HEK293 (cell line): Measurements from ENCODE around the gene MAP2.

ENCODE experiments used
- GLIS1 ChIP-seq: fragments of 450-650 bp; formaldehyde crosslinking; IDR thresholded peaks from 2 replicates; pipeline ENCODE4 v1.5.1; 2016; ENCODE audit warnings: missing biosample characterization, missing genetic modification characterization
- KLF10 ChIP-seq: fragments of 450-650 bp; IDR thresholded peaks from 2 replicates; pipeline ENCODE4 v1.5.1; 2018; ENCODE audit warnings: missing biosample characterization, mild to moderate bottlenecking, missing genetic modification characterization
- MYNN ChIP-seq: fragments of 450-650 bp; formaldehyde crosslinking; IDR thresholded peaks from 2 replicates; pipeline ENCODE4 v1.5.1; 2016; ENCODE audit warnings: missing biosample characterization, missing genetic modification characterization, borderline replicate concordance
- SP3 ChIP-seq: fragments of 450-650 bp; formaldehyde crosslinking; IDR thresholded peaks from 2 replicates; pipeline ENCODE4 v1.5.1; 2016; ENCODE audit warnings: missing biosample characterization, missing genetic modification characterization
- YY1 ChIP-seq: fragments of 450-650 bp; formaldehyde crosslinking; IDR thresholded peaks from 2 replicates; pipeline ENCODE4 v1.5.1; 2018; ENCODE audit warnings: missing biosample characterization, missing genetic modification characterization
- ZBTB17 ChIP-seq: fragments of 450-650 bp; formaldehyde crosslinking; IDR thresholded peaks from 2 replicates; pipeline ENCODE4 v1.5.1; 2016; ENCODE audit warnings: missing biosample characterization, missing genetic modification characterization
- ZFP69B ChIP-seq: fragments of 450-650 bp; formaldehyde crosslinking; IDR thresholded peaks from 2 replicates; pipeline ENCODE4 v1.5.1; 2016; ENCODE audit warnings: missing biosample characterization, missing genetic modification characterization
- ZIC2 ChIP-seq: fragments of 450-650 bp; formaldehyde crosslinking; IDR thresholded peaks from 2 replicates; pipeline ENCODE4 v1.5.1; 2016; ENCODE audit warnings: missing biosample characterization, missing genetic modification characterization
- ZNF112 ChIP-seq: fragments of 450-650 bp; formaldehyde crosslinking; IDR thresholded peaks from 2 replicates; pipeline ENCODE4 v1.5.0; 2017; ENCODE audit warnings: missing biosample characterization, missing genetic modification characterization
- ZNF114 ChIP-seq: fragments of 450-650 bp; formaldehyde crosslinking; IDR thresholded peaks from 2 replicates; pipeline ENCODE4 v1.5.0; 2017; ENCODE audit warnings: missing biosample characterization, missing genetic modification characterization
- ZNF121 ChIP-seq: fragments of 450-650 bp; formaldehyde crosslinking; IDR thresholded peaks from 2 replicates; pipeline ENCODE4 v1.5.1; 2016; ENCODE audit warnings: missing biosample characterization, missing genetic modification characterization
- ZNF146 ChIP-seq: fragments of 450-650 bp; formaldehyde crosslinking; IDR thresholded peaks from 2 replicates; pipeline ENCODE4 v1.5.1; 2016; ENCODE audit warnings: missing biosample characterization, missing genetic modification characterization
- ZNF184 ChIP-seq: fragments of 450-650 bp; IDR thresholded peaks from 2 replicates; pipeline ENCODE4 v1.5.1; 2018; ENCODE audit warnings: missing biosample characterization, mild to moderate bottlenecking, missing genetic modification characterization
- ZNF19 ChIP-seq: fragments of 450-650 bp; formaldehyde crosslinking; IDR thresholded peaks from 2 replicates; pipeline ENCODE4; 2016; ENCODE audit warnings: missing biosample characterization, missing genetic modification characterization, low read depth
- ZNF2 ChIP-seq: fragments of 450-650 bp; formaldehyde crosslinking; IDR thresholded peaks from 2 replicates; pipeline ENCODE4 v1.5.1; 2016; ENCODE audit warnings: missing biosample characterization, missing genetic modification characterization
- ZNF211 ChIP-seq: fragments of 450-650 bp; formaldehyde crosslinking; IDR thresholded peaks from 2 replicates; pipeline ENCODE4 v1.5.1; 2016; ENCODE audit warnings: low read depth, missing biosample characterization, missing genetic modification characterization
- ZNF214 ChIP-seq: fragments of 450-650 bp; formaldehyde crosslinking; IDR thresholded peaks from 2 replicates; pipeline ENCODE4 v1.5.1; 2017; ENCODE audit warnings: missing biosample characterization, mild to moderate bottlenecking, missing genetic modification characterization, borderline replicate concordance
- ZNF266 ChIP-seq: fragments of 450-650 bp; formaldehyde crosslinking; IDR thresholded peaks from 2 replicates; pipeline ENCODE4 v1.5.1; 2016; ENCODE audit warnings: missing biosample characterization, missing genetic modification characterization, low read depth
- ZNF341 ChIP-seq: fragments of 450-650 bp; formaldehyde crosslinking; IDR thresholded peaks from 2 replicates; pipeline ENCODE4; 2016; ENCODE audit warnings: low read depth, missing biosample characterization, missing genetic modification characterization
- ZNF350 ChIP-seq: fragments of 450-650 bp; formaldehyde crosslinking; IDR thresholded peaks from 2 replicates; pipeline ENCODE4 v1.5.0; 2017; ENCODE audit warnings: missing biosample characterization, mild to moderate bottlenecking, missing genetic modification characterization
- ZNF521 ChIP-seq: fragments of 450-650 bp; formaldehyde crosslinking; IDR thresholded peaks from 2 replicates; pipeline ENCODE4 v1.5.1; 2017; ENCODE audit warnings: missing biosample characterization, mild to moderate bottlenecking, missing genetic modification characterization
- ZNF561 ChIP-seq: fragments of 450-650 bp; IDR thresholded peaks from 2 replicates; pipeline ENCODE4 v1.5.1; 2018; ENCODE audit warnings: missing biosample characterization, missing genetic modification characterization, borderline replicate concordance
- ZNF585B ChIP-seq: fragments of 450-650 bp; formaldehyde crosslinking; IDR thresholded peaks from 2 replicates; pipeline ENCODE4 v1.5.1; 2016; ENCODE audit warnings: missing biosample characterization, missing genetic modification characterization
- ZNF596 ChIP-seq: fragments of 450-650 bp; IDR thresholded peaks from 2 replicates; pipeline ENCODE4 v1.5.0; 2018; ENCODE audit warnings: missing biosample characterization, mild to moderate bottlenecking, missing genetic modification characterization, moderate library complexity
- ZNF623 ChIP-seq: fragments of 450-650 bp; formaldehyde crosslinking; IDR thresholded peaks from 2 replicates; pipeline ENCODE4 v1.5.1; 2016; ENCODE audit warnings: missing biosample characterization, missing genetic modification characterization
- ZNF629 ChIP-seq: fragments of 450-650 bp; formaldehyde crosslinking; IDR thresholded peaks from 2 replicates; pipeline ENCODE4 v1.5.1; 2017; ENCODE audit warnings: missing biosample characterization, missing genetic modification characterization
- ZNF677 ChIP-seq: fragments of 450-650 bp; IDR thresholded peaks from 2 replicates; pipeline ENCODE4 v1.5.0; 2018; ENCODE audit warnings: missing biosample characterization, mild to moderate bottlenecking, missing genetic modification characterization, moderate library complexity
- ZNF701 ChIP-seq: fragments of 450-650 bp; formaldehyde crosslinking; IDR thresholded peaks from 2 replicates; pipeline ENCODE4 v1.5.1; 2016; ENCODE audit warnings: missing biosample characterization, missing genetic modification characterization
- ZNF843 ChIP-seq: fragments of 450-650 bp; formaldehyde crosslinking; IDR thresholded peaks from 2 replicates; pipeline ENCODE4 v1.5.1; 2016; ENCODE audit warnings: missing biosample characterization, missing genetic modification characterization
- TF ChIP-seq, protein P1 (sequence below): fragments of 450-650 bp; formaldehyde crosslinking; IDR thresholded peaks from 2 replicates; pipeline ENCODE4 v1.5.1; 2016; ENCODE audit warnings: missing biosample characterization, missing genetic modification characterization
- TF ChIP-seq, protein P2 (sequence below): fragments of 450-650 bp; formaldehyde crosslinking; IDR thresholded peaks from 2 replicates; pipeline ENCODE4 v1.5.1; 2016; ENCODE audit warnings: missing biosample characterization, missing genetic modification characterization
- TF ChIP-seq, protein P3 (sequence below): fragments of 450-650 bp; formaldehyde crosslinking; IDR thresholded peaks from 2 replicates; pipeline ENCODE4 v1.5.1; 2016; ENCODE audit warnings: missing biosample characterization, missing genetic modification characterization
- TF ChIP-seq, protein P4 (sequence below): fragments of 450-650 bp; formaldehyde crosslinking; IDR thresholded peaks from 2 replicates; pipeline ENCODE4 v1.5.1; 2017; ENCODE audit warnings: missing biosample characterization, missing genetic modification characterization
- TF ChIP-seq, protein P5 (sequence below): fragments of 450-650 bp; formaldehyde crosslinking; optimal IDR thresholded peaks from 2 replicates; pipeline ENCODE3; 2016; ENCODE audit warnings: missing biosample characterization, mild to moderate bottlenecking, missing genetic modification characterization

The MAP2 gene

DNA sequence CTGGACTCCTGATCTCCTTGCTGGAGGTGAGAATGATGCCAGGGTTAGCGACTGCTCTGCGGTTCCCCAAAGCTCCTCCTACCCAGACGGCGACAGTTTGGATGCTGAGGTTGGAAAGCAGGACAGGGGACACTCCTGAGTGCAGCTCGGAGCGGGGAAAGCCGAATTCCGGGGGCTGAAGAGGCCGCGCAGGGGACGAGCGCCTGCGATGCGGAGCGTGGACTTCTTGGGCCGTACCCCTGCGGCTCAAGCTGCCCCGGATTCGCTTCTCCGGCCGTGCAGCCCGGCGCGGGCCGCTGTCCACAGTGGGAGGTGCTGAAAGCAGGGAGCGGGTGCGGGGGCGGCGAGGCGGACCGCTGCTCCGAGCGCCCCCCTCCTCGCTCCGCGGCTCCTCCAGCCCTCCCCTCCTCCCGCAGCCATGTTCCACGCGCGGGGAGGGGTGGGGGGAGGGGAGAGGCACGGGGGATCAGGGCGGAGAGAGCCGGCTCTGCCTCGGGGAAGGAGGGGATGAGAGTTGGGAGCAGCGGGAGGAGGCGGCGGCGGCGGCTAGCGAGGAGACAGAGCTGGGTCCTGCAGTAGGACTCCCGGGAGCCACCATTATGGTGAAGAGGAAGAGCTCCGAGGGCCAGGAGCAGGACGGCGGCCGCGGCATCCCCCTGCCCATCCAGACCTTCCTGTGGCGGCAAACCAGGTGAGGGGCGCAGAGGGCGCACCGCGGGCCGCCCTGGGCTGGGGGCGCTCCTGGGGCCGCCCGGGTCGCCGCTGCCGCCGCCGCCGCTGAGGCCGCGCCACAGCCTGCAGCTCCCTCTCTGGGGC, 347.8 kb downstream of the MAP2 start, which contains the start of gene UNC80 (continued):
- TF ChIP-seq, protein P1, sequence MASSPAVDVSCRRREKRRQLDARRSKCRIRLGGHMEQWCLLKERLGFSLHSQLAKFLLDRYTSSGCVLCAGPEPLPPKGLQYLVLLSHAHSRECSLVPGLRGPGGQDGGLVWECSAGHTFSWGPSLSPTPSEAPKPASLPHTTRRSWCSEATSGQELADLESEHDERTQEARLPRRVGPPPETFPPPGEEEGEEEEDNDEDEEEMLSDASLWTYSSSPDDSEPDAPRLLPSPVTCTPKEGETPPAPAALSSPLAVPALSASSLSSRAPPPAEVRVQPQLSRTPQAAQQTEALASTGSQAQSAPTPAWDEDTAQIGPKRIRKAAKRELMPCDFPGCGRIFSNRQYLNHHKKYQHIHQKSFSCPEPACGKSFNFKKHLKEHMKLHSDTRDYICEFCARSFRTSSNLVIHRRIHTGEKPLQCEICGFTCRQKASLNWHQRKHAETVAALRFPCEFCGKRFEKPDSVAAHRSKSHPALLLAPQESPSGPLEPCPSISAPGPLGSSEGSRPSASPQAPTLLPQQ = no peak
- TF ChIP-seq, protein P2, sequence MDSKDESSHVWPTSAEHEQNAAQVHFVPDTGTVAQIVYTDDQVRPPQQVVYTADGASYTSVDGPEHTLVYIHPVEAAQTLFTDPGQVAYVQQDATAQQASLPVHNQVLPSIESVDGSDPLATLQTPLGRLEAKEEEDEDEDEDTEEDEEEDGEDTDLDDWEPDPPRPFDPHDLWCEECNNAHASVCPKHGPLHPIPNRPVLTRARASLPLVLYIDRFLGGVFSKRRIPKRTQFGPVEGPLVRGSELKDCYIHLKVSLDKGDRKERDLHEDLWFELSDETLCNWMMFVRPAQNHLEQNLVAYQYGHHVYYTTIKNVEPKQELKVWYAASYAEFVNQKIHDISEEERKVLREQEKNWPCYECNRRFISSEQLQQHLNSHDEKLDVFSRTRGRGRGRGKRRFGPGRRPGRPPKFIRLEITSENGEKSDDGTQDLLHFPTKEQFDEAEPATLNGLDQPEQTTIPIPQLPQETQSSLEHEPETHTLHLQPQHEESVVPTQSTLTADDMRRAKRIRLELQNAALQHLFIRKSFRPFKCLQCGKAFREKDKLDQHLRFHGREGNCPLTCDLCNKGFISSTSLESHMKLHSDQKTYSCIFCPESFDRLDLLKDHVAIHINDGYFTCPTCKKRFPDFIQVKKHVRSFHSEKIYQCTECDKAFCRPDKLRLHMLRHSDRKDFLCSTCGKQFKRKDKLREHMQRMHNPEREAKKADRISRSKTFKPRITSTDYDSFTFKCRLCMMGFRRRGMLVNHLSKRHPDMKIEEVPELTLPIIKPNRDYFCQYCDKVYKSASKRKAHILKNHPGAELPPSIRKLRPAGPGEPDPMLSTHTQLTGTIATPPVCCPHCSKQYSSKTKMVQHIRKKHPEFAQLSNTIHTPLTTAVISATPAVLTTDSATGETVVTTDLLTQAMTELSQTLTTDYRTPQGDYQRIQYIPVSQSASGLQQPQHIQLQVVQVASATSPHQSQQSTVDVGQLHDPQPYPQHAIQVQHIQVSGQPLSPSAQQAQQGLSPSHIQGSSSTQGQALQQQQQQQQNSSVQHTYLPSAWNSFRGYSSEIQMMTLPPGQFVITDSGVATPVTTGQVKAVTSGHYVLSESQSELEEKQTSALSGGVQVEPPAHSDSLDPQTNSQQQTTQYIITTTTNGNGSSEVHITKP (tag by site-specific recombination) = no peak
- no peak for TF ChIP-seq KLF10 (tag by site-specific recombination)
- no peak for TF ChIP-seq ZNF843 (tag by site-specific recombination)
- TF ChIP-seq ZNF146 (tag by site-specific recombination) = no peak
- no peak for TF ChIP-seq ZNF521
- TF ChIP-seq ZNF2 = no peak
- no peak for TF ChIP-seq SP3
- TF ChIP-seq ZNF112 (tag by site-specific recombination) = no peak
- peak; percentile 97 for TF ChIP-seq ZNF341 (tag by site-specific recombination)
- TF ChIP-seq ZNF266 (tag by site-specific recombination) = no peak
- peak; percentile 37 for TF ChIP-seq GLIS1 (tag by site-specific recombination)
- peak; percentile 54 for TF ChIP-seq ZIC2 (tag by site-specific recombination)
- TF ChIP-seq ZNF677 (tag by site-specific recombination) = no peak
- TF ChIP-seq ZNF623 (tag by site-specific recombination) = no peak
- TF ChIP-seq ZNF19 = no peak
- no peak; the same call in 1 of the 2 replicates for TF ChIP-seq YY1
- no peak for TF ChIP-seq ZNF629 (tag by site-specific recombination)
- TF ChIP-seq ZBTB17 (tag by site-specific recombination) = peak; percentile 81
- TF ChIP-seq, protein P3, sequence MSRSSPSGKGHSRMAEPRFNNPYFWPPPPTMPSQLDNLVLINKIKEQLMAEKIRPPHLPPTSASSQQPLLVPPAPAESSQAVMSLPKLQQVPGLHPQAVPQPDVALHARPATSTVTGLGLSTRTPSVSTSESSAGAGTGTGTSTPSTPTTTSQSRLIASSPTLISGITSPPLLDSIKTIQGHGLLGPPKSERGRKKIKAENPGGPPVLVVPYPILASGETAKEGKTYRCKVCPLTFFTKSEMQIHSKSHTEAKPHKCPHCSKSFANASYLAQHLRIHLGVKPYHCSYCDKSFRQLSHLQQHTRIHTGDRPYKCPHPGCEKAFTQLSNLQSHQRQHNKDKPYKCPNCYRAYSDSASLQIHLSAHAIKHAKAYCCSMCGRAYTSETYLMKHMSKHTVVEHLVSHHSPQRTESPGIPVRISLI = no peak
- no peak for TF ChIP-seq ZNF350 (tag by site-specific recombination)
- TF ChIP-seq MYNN (tag by site-specific recombination) = no peak
- no peak for TF ChIP-seq ZNF701 (tag by site-specific recombination)
- TF ChIP-seq ZNF114 (tag by site-specific recombination) = no peak
- no peak for TF ChIP-seq ZNF596 (tag by site-specific recombination)
- TF ChIP-seq, protein P4, sequence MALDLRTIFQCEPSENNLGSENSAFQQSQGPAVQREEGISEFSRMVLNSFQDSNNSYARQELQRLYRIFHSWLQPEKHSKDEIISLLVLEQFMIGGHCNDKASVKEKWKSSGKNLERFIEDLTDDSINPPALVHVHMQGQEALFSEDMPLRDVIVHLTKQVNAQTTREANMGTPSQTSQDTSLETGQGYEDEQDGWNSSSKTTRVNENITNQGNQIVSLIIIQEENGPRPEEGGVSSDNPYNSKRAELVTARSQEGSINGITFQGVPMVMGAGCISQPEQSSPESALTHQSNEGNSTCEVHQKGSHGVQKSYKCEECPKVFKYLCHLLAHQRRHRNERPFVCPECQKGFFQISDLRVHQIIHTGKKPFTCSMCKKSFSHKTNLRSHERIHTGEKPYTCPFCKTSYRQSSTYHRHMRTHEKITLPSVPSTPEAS (tag by site-specific recombination) = no peak
- TF ChIP-seq ZNF184 (tag by site-specific recombination) = no peak
- TF ChIP-seq, protein P5, sequence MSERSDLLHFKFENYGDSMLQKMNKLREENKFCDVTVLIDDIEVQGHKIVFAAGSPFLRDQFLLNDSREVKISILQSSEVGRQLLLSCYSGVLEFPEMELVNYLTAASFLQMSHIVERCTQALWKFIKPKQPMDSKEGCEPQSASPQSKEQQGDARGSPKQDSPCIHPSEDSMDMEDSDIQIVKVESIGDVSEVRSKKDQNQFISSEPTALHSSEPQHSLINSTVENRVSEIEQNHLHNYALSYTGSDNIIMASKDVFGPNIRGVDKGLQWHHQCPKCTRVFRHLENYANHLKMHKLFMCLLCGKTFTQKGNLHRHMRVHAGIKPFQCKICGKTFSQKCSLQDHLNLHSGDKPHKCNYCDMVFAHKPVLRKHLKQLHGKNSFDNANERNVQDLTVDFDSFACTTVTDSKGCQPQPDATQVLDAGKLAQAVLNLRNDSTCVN (tag by site-specific recombination) = peak; percentile 68
- TF ChIP-seq ZNF585B (tag by site-specific recombination) = no peak
- no peak for TF ChIP-seq ZFP69B (tag by site-specific recombination)
- TF ChIP-seq ZNF121 (tag by site-specific recombination) = no peak
- TF ChIP-seq ZNF561 (tag by site-specific recombination) = no peak
- no peak for TF ChIP-seq ZNF211
- TF ChIP-seq ZNF214 (tag by site-specific recombination) = no peak
